Measurements from ENCODE around the gene DDX17.

The DDX17 gene

DNA sequence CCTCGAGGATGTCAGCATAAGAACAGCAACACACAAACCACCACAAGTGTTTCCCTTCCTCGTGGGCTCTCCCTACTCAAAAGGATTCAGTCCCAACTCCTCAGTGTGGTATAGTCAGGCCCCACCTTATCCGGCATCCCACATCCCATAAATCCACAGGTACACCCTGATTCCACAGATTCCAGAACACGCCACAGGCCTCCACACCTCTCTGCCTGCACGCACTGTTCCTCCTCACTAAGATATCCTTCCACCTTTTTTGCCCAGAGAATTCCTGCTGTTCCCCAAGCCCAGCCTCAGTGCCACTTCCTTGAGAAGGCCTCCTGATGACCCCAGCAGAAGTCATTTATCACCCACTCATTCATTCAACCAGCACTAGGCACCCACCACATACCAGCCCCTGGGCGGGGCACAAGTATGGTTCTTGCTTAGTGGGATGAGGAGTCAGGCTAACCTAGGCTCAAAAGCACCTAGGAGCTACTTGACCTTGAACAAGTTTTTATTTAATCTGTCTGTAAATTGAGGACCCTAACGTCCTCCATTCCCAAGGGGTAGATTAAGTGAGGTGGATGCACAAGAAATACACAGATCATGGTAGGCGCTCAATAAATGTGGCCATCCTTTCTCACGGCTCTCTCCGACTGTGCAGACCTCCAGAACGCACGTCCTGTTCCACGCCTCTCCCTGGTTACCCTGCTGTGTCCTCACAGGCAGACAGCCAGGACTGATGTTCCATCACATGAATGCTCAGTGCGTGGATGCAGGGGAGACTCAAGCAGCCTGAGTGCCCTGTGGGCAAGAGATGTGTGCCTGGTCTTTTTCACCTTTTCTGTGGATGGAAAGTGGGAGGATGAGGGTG lies 49.0 kb downstream of the DDX17 start:
- TF ChIP-seq ZFX (IDR thresholded peaks at IDR 0.05): no peak
- TF ChIP-seq, protein P1, sequence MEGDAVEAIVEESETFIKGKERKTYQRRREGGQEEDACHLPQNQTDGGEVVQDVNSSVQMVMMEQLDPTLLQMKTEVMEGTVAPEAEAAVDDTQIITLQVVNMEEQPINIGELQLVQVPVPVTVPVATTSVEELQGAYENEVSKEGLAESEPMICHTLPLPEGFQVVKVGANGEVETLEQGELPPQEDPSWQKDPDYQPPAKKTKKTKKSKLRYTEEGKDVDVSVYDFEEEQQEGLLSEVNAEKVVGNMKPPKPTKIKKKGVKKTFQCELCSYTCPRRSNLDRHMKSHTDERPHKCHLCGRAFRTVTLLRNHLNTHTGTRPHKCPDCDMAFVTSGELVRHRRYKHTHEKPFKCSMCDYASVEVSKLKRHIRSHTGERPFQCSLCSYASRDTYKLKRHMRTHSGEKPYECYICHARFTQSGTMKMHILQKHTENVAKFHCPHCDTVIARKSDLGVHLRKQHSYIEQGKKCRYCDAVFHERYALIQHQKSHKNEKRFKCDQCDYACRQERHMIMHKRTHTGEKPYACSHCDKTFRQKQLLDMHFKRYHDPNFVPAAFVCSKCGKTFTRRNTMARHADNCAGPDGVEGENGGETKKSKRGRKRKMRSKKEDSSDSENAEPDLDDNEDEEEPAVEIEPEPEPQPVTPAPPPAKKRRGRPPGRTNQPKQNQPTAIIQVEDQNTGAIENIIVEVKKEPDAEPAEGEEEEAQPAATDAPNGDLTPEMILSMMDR (conservative IDR thresholded peaks at IDR 0.05): no peak
- no peak overlapping the region for H3K27ac ChIP-seq

GRCh38 chr22:38456272-38456835 lies 49.8 kb downstream of the DDX17 start:
- H3K27ac ChIP-seq: no peak overlapping the region
- TF ChIP-seq, protein P1 (conservative IDR thresholded peaks at IDR 0.05): no peak
- TF ChIP-seq ZFX (IDR thresholded peaks at IDR 0.05): no peak

GRCh38 chr22:38455530-38456271 lies 50.4 kb downstream of the DDX17 start:
- no peak for TF ChIP-seq ZFX (IDR thresholded peaks at IDR 0.05)
- TF ChIP-seq, protein P1 (conservative IDR thresholded peaks at IDR 0.05): no peak
- no peak overlapping the region for H3K27ac ChIP-seq

DNA sequence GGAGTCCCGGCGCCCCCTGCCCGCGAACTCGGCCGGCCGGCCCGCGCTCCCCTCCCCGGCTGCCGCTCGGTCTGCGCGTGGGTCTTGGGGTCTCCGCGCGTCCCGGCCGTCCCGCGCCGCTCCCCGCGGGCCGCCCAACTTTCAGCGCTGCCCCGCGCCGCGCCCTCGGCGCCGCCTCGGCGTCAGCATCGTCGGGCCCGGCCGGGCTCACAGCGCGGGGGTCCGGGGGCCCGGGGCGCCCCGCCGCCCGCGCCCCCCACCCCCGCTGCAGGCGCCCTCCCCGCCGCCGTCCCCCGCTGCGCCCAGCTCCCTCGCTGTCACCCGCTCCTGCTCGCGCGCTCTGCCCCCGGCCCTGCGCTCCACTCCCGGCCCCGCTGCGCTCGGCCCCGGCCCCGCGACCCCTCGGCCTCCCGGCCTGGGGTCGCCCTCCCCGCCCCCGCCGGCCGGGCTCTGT lies 51.0 kb downstream of the DDX17 start, which contains the start of gene KCNJ4:
KCNJ4 (minus strand) TSS at position 124 of the 454 bp plus-strand sequence. CDS start 27,067 bp downstream, outside the sequence.
- no peak for TF ChIP-seq ZFX (IDR thresholded peaks at IDR 0.05)
- TF ChIP-seq, protein P1 (conservative IDR thresholded peaks at IDR 0.05): no peak
- no peak within 1 kb of the TSS for H3K27ac ChIP-seq

GRCh38 chr22:38454353-38455075 lies 51.6 kb downstream of the DDX17 start:
- H3K27ac ChIP-seq: no peak overlapping the region
- TF ChIP-seq, protein P1 (conservative IDR thresholded peaks at IDR 0.05): no peak
- no peak for TF ChIP-seq ZFX (IDR thresholded peaks at IDR 0.05)

DNA sequence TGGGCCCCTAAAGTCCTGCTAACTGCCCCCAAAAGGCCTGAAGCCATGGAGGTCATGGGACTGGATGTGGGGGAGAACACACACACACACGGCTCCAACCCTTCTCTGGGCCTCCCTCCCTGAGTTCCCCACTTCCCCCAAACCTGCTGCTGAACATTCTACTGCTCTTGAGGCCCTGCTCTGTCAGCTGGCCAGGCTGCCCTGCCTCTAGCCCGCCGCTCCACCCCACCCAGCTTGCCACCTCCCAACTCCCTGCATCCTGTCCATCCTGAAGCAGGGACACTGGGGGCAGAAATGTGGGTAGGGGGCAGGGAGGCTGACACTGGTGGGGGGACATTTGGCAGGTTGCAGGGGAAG lies 52.1 kb downstream of the DDX17 start:
- no peak overlapping the region for H3K27ac ChIP-seq
- TF ChIP-seq, protein P1 (conservative IDR thresholded peaks at IDR 0.05): no peak
- no peak for TF ChIP-seq ZFX (IDR thresholded peaks at IDR 0.05)
